ENCODE data around the gene MX1. TPM values are rescaled to one million over a fixed set of nuclear protein-coding genes. Genes with fewer than 3 reads are reported as not detected.

The MX1 gene
- polyA plus RNA-seq (ENCODE audit: insufficient read length) = 2.4 TPM

DNA sequence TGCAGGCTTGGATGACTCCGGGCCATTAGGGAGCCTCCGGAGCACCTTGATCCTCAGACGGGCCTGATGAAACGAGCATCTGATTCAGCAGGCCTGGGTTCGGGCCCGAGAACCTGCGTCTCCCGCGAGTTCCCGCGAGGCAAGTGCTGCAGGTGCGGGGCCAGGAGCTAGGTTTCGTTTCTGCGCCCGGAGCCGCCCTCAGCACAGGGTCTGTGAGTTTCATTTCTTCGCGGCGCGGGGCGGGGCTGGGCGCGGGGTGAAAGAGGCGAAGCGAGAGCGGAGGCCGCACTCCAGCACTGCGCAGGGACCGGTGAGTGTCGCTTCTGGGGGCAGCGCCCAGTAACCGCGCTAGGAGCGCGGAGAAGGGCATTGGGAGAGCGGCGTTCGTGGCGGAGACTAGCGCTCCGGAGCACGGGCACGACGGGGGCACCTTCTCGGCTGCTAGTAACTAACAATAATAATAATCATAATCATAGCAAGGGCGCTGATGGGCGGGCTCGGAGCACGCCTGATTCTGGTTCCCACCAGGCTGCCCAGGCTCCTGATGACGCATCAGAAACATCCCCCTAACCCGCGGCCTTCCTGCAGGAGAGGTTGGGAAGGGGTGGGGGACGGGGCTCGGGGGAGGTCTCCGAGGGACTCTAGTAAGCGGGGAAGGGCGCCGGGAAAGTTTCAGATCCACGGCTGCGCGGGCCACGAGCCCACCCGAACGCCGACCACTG lies at the start of gene MX1:
TSS of gene MX1 (plus strand) at position 286 of the 722 bp plus-strand sequence. CDS start 5,832 bp downstream, outside the sequence.
- no peak for DNase-seq (ENCODE audit: low read depth)

DNA sequence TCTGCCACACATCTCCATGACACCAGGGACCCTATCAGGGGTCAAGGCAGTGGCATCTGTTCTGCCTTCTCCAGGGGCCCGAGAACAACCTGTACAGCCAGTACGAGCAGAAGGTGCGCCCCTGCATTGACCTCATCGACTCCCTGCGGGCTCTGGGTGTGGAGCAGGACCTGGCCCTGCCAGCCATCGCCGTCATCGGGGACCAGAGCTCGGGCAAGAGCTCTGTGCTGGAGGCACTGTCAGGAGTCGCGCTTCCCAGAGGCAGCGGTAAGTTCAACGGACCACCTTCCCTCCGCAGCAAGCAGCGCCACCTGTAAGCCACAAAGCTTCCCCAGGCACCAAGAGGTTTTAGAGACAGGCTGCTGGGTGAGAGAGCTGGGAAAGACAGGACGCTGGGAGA lies 48.3 kb upstream of the MX1 start:
- no peak for DNase-seq (ENCODE audit: low read depth)

- DNase-seq (ENCODE audit: low read depth) = no peak
Measured at GRCh38 chr21:41378849-41379248, 47.2 kb upstream of the MX1 start.

GRCh38 chr21:41379901-41380300 lies 46.1 kb upstream of the MX1 start:
- DNase-seq (ENCODE audit: low read depth) = no peak

DNA sequence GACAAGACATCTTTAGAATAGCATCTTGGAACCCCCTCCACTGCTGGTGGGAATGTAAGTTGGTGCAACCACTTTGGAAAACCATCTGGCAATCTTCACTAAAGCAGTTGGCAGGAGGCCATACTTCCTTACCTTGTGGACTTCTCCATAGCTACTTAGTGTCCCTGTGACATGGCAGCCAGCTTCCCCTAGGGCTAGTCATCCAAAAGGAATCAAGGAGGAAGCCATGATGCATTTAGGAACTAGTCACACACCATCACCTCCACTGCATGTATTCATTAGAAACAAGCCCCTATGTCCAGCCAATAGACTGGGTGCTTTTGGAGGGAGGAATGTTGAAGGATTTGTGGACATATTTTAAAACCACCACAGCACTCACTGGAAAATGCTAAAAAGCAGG lies 44.3 kb upstream of the MX1 start:
- DNase-seq (ENCODE audit: low read depth) = no peak

GRCh38 chr21:41387042-41387819 lies 38.8 kb upstream of the MX1 start:
- no peak for DNase-seq (ENCODE audit: low read depth)

DNA sequence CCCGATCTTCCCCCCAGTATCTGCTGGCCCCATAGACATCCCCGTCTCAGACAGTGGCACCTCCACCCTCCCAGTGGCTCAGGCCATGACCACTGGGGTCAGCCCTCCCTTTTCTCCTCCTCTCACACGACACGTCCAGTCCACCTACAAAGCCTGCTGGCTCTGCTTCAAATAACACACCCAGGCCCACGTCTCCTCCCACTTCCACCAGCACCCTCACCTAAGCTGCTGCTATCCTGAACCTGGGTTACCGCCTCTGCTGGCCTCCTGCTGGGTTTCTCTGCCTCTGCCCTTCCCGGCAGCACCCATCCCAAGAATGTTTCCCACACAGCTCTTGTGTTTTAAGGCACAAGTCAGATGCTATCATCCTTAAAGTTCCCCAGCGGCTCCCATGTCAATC lies 38.2 kb upstream of the MX1 start:
- DNase-seq (ENCODE audit: low read depth) = no peak

GRCh38 chr21:41388259-41388658 lies 37.8 kb upstream of the MX1 start:
- no peak for DNase-seq (ENCODE audit: low read depth)

GRCh38 chr21:41390043-41390639 lies 35.9 kb upstream of the MX1 start:
- no peak for DNase-seq (ENCODE audit: low read depth)

- no peak for DNase-seq (ENCODE audit: low read depth)
Measured at GRCh38 chr21:41393876-41394465, 32.1 kb upstream of the MX1 start.

DNA sequence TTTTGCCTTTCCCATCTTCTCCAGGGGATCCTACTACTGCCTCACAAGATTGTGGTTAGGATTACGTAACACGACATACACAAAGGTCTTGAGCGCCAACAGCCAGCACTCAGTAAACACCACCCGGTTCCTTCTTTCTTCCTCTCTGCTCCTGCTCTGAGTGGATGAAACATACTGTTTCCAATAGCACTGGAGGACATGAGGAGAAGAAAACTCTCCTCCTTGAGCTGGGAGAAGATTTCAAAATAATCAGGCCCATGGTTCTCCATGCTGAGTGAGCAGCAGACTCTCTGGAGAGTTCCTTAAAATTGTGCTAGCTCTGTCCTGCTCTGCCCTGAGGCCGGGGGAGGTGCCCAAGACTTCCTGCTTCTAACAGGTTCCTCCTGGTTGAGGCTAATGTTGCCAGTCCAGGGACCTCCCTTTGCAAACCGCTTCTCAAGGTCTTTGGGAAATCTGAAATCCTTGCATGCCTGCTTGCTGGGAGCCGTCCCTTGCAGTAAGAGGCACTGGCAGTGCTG lies 29.4 kb upstream of the MX1 start:
- no peak for DNase-seq (ENCODE audit: low read depth)

DNA sequence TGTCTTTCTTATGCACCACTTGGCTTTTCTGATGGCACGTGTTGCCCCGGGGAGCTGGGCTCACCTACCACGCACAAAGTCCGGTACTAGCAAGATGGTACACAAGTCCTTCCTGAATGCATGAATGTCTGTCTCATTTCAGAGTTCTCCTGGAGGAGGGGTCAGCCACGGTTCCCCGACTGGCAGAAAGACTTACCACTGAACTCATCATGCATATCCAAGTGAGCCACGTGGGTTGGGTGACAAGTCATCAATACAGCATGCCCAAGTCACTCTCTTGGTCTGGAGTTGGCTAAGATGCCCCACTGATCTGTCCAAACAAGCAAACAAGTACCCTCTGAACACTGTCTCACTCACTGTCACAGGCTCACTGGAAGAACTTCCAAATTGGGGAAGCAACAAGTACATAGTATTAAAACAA lies 28.6 kb upstream of the MX1 start:
- no peak for DNase-seq (ENCODE audit: low read depth)

- DNase-seq (ENCODE audit: low read depth) = no peak
Measured at GRCh38 chr21:41398251-41398650, 27.8 kb upstream of the MX1 start.

DNA sequence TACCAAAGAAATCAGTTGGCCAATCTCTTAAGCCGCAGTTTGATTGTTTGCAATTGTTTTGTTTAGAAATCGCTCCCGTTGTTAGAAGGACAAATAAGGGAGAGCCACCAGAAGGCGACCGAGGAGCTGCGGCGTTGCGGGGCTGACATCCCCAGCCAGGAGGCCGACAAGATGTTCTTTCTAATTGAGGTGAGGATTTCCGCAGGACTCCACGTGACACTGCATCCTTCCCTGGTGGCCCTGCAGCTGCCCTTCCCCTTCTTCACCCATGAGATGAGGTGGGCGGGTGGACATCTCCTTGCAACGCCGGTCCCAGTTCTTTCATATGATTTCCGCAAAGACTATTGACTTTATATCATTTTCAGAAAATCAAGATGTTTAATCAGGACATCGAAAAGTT lies 27.2 kb upstream of the MX1 start:
- DNase-seq (ENCODE audit: low read depth) = no peak

- no peak for DNase-seq (ENCODE audit: low read depth)
Measured at GRCh38 chr21:41399246-41399800, 26.7 kb upstream of the MX1 start.

- DNase-seq (ENCODE audit: low read depth) = no peak
Measured at GRCh38 chr21:41402231-41402630, 23.8 kb upstream of the MX1 start.

GRCh38 chr21:41402796-41403195 lies 23.2 kb upstream of the MX1 start:
- DNase-seq (ENCODE audit: low read depth) = no peak

DNA sequence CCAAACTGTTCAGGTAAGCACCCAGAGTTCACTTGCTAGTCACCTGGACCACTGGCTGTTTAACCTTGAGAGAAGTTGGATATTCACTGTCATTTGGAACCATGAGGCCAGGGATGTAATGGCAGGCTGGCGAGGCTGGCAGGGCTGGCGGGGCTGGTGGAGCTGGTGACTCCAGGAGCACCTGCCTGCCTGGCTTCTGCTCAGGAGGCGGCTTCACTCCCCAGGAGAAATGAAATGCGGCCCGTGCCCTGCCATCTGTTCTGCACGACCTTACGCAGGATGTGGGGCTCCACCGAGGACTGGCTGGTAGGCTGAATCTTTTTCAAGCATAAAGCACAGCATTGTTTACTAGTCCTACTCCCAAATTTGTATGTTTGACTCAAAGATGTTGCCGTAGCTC lies 22.7 kb upstream of the MX1 start:
- no peak for DNase-seq (ENCODE audit: low read depth)

DNA sequence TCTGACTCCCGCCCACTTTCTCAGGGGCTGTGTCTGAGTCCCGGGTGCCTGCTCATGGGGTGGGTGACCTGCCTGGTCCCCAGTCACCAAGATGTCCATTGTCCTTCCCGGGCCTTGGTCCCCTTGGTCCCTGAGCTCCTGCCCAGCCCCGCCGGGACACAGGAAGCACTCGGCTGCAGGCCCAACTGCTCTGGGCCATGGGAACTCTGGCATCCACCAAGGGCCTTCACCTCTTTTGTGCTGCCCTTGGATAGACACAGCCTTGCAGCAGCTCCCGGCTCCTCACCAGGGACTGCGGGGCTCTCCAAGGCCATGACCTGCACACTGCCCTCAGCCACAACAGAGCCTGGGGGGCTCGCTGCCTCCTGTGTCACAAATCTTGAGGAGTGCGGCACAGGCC lies 22.1 kb upstream of the MX1 start:
- DNase-seq (ENCODE audit: low read depth) = no peak

DNA sequence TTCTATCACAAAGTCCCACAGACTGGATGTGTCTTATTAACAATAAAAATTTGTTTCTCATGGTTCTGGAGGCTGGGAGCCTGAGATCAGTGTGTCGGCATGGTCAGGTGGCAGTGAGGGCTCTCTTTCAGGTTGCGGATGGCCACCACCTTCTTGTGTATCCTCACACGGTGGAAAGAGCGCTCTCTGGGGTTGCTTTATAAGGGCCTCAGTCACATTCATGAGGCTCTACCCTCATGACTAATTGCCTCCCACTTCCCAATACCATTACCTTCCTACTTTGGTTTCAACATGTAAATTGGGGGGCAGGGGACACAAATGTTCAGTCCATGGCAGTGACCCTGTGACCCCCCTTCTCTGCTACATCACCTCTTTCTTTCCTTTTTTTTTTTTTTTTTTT lies 20.7 kb upstream of the MX1 start:
- DNase-seq (ENCODE audit: low read depth) = no peak

GRCh38 chr21:41406340-41406739 lies 19.7 kb upstream of the MX1 start:
- no peak for DNase-seq (ENCODE audit: low read depth)
